Activated CD4-positive, CD25-positive, alpha-beta regulatory T cell treated with anti-CD3 and anti-CD28 coated beads, Interleukin-2, amount 50 U/mL, for 24 hours (primary cell): ENCODE results near the gene RARRES2.

Experiments used
- ATAC-seq, 2 donors: fragments of 150-1000 bp; cut with Tn5 transposase; one replicate each; pipeline ENCODE4 v1.10.0; 2021; ENCODE audit warnings: mild to moderate bottlenecking in 1 of 2, moderate library complexity in 1 of 2

RARRES2 gene

GRCh38 chr7:150361402-150361801 is 20.0 kb upstream of the RARRES2 start:
- no peak for ATAC-seq

DNA sequence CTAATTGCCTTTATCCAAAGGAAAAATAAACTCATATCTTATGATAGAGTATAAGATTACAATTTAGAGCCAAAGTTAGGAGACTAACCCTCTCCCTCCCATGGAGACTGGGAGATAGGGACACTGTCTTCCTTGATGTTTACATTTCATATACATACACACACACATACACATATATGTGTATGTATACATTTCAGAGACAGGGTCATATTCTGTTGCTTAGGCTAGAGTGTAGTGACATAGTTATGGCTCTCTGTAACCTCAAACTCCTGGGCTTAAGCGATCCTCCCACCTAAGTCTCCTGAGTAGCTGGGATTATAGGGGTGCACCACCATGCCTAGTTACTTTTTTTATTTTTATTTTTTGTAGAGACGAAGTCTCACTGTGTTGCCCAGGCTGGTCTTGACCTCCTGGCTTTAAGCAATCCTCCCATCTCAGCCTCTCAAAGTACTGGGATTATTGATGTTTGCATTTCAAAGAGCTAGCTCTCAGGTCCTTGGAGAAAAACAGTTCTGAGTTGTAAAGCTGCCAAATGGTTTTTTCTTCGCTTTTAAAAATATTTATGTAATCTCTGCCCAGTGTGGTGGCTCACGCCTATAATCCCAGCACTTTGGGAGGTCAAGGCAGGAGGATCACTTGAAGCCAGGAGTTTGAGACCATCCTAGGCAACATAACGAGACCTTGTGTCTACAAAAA is 19.1 kb upstream of the RARRES2 start:
- ATAC-seq: no peak

DNA sequence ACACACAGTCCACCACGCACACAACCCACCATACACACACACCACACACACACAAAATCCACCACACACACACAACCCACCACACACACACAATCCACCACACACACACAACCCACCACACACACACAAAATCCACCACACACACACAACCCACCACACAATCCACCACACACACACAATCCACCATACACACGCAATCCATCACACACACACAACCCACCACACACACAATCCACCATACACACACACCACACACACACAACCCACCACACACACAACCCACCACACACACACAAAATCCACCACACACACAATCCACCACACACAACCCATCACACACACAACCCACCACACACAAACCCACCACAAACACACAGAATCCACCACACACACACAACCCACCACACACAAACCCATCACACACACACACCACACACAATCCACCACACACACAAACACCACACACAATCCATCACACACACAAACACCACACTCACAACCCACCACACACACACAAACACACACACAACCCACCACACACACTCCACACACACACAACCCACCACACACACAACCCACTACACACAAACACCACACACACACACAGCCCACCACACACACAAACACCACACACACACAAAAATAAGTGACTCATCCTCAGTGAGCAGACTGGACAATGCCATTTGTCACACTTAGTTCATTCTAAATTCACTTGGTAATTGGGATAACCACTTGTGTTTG is 18.4 kb upstream of the RARRES2 start:
- no peak for ATAC-seq

DNA sequence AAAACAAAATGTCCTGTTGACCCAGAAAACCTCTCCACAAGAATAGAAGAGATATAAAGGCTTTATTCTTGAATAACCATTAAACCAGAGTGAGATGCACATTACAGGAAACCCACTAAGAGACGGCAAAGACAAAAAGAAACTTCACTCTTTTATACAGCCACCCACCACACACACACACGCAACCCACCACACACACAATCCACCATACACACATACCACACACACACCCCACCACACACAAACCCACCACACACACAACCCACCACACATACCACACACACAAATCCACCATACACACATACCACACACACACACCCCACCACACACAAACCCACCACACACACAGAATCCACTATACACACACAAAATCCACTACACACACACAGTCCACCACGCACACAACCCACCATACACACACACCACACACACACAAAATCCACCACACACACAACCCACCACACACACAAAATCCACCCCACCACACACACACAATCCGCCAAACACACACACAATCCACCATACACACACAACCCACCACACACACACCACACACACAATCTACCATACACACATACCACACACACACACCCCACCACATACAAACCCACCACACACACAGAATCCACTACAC is 17.7 kb upstream of the RARRES2 start:
- ATAC-seq: no peak

DNA sequence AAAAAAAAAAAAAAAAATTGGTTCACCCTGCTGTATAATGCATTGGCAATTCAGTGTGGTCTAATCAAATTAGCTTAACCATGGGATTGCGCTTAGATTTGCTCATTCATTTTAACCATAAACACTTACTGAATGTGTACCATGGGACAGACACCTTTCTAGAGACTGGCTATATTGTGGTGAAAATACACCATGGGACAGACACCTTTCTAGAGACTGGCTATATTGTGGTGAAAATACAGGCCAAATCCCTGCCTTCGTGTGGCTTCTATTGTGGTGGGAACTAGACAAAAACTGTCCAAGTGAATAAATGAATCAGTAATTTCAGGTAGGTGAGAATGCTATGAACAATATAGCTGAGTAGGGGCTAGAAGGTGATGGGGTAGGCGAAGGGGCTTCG is 17.0 kb upstream of the RARRES2 start:
- no peak for ATAC-seq

DNA sequence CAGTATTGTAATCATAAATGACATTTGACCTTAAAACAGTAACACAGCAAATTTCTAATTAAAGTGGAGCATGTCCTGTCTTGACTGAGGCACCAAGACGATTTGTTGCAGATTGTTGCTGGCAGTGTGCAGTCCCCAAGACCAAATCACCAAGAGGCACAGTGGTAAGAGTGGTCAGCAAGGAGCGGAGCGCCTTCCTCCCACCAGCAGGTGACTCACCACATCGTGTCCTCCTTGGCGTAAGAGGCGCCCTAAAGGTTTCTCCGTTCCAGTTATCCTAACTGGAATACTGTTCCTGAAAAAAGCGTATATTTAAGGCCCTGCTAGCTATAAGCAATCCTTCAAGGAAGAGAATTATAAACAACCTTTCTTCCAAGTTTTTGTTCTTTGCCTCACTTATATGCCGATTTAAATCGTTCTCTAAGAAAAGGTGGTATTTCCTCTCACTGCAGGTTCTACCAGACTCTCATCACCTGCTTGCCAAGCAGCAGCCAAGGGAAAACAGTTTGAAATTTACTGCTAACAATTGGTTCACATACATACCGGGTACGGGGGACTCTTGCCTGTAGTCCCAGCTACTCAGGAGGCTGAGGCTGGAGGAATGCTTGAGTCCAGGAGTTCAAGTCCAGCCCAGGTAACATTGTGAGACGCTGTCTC is 16.5 kb upstream of the RARRES2 start:
- ATAC-seq: peak in 1 of 2 donors; percentile 12

- peak; percentile 82 to 85 for ATAC-seq
Measured at GRCh38 chr7:150357270-150357669, 15.8 kb upstream of the RARRES2 start.

DNA sequence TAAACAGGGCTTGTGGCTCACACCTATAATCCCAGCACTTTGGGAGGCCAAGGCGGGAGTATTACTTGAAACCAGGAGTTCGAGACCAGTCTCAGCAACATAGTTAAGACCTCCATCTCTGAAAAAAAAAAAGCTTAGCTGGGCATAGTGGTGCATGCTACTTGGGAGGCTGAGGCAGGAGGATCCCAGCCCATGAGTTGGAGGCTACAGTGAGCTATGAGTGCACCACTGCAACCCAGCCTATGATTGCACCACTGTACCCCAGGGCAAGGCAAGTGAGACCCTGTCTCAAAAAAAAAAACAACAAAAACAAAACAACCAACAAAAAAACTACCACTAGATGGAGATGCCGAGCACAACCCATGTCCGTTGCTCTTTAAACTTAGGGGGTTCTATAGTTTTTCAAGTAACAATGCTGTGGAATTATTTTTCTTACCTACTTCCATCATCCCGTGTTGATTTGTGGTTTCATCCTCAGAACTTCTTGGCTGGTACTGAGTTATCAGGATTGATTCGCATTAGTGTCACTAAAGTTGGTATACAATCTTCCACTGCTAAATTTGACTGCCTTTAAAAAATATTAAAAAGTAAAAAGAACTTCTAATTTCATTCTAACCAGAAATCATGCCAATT is 15.0 kb upstream of the RARRES2 start:
- no peak for ATAC-seq

DNA sequence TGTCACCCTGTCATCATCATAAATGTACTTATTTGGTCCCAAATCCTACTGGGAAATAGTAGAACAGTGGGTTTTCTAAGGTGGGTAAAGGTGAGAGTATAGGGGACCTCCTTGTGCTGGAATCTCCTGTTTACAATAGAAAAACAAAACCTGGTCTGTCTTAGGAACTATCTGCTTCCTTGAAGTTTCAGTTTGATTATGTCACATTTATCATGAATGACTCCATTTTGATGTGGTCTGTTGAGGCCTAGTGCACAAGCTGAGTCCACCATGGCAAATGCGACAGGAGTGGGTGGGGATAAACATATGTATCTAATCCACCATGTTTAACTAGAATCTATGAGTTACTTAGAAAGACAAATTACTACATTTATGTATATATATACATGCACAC is 14.2 kb upstream of the RARRES2 start:
- ATAC-seq: no peak

DNA sequence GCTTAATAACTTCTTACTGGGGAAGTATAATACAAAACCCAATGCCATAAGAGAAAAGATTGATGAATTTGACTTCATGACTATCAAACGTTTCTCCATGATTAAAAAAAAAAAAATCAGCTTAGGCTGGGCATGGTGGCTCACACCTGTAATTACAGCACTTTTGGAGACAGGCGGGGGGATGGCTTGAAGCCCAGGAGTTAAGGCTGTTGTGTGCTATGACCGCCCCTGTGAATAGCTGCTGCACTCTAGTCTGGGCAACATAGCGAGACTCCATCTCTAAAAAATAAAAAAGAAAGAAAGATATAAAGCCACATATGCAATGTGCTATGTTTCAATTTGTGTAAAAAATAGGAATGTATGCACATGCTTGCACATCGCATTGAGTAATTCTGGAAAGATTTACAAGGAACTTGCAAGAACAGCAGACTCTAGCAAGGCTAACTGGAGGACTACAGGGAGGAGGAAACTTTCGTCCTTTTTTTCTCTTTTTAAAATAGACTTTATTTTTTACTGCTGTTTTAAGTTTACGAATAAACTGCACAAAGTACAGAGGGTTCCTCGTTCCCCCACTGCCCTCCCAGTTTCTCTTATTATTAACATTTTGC is 10.3 kb upstream of the RARRES2 start:
- no peak for ATAC-seq

DNA sequence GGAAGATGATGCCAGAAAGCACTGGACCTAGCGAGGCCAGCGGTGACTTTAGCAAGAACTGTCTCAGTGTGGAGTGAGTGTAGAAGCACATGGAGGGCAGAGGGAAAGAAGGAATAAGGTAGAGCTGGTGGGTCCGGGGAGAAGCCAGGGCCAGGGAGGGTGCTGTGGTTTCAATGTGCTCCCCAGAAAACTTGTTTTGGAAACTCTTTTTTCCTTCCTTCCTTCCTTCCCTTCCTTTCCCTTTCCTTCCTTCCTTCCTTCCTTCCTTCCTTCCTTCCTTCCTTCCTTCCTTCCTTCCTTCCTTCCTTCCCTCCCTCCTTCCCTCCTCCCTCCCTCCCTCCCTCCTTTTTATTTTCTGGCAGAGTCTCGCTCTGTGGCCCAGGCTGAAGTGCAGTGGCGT is 5.5 kb upstream of the RARRES2 start:
- no peak for ATAC-seq

DNA sequence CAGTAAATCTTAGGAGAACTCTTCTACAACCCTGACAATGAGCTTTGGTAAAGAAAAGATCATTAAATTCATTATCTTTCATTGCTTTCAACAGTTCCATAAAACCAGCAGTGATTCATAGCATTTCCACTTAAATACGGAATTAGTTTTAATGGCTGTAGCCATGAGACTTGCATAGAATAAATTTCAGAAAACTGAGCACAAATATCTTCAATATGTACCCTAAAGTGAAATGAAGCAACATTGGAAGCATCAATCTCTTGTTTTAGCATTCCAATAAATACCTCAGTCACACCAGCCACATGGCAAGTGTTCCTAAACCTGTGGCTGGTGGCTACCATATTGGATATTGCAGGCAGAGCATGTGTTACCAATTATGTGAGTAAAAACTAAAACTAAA is 3.6 kb upstream of the RARRES2 start:
- ATAC-seq: no peak

DNA sequence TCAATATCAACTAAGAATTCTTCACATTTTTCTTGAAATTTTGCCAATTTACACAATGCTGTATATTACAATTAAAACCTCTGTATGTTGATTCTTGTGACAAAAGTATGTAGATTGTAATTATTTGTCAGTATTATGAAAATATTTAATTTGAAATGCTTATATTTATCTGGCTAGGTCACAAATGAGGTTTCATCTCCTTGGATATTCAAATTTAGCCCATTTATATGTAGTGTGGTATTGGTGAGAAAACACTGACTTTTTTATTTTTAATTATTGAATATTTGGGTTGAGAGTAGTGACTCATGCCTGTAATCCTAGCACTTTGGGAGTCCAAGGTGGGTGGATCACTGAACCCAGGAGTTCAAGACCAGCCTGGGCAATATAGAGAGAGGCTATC is 2.9 kb upstream of the RARRES2 start:
- no peak for ATAC-seq

DNA sequence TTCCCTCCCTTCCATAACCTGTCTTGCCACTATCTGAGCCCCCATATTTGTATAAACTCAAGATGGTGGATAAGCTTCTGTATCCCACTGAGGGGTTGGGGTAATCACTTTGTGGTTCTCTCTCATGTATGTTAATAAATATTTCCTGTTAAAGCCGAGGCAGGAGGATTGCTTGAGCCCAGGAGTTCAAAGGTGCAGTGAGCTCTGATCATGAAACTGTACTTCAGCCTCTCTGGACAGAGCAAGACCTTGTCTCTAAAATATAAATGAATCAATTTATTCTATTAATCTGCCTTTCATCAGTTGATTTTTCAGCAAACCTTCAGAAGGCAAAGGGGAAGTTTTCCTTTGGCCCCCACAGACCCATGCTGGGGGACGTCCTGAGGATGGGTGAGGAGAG is 1.8 kb upstream of the RARRES2 start:
- no peak for ATAC-seq

DNA sequence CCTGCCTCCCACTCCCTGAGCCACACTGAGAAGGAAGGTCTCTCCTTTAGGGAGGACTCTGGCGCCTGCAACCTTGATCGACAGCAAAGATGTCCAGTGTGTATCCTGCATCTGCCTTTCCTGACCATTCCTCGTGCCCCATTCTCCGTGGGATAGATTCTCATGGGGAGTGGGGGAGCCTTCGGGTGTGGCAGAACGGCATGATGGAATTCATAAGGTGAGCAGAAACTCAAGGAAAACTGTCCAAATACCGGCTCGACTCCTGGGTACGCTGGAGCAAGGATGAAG is 636 bp upstream of the RARRES2 start:
- ATAC-seq: no peak

GRCh38 chr7:150340875-150341262 is 560 bp downstream of the RARRES2 start:
- ATAC-seq: no peak

GRCh38 chr7:150340024-150340749 is 1.2 kb downstream of the RARRES2 start:
- peak; percentile 24 to 44 for ATAC-seq

DNA sequence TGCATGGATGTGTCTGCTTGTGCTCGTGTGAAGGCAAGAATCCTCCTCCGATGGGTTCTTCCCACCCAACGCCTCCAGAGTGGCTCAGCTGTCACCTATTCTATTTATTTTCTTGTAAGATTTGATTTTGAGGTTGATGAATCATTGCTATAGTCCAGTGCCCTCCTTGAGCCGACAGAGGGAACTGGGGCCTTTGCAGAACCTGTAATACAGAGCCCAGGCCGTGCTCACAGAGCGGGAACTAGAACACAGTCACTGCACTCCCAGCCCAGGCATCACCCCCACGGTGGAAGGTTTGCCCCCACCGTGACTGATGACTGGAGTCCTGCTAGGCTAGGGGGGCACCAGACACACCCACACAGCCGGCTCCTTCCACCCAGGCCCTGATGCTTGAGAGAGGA is 2.0 kb downstream of the RARRES2 start:
- no peak for ATAC-seq

DNA sequence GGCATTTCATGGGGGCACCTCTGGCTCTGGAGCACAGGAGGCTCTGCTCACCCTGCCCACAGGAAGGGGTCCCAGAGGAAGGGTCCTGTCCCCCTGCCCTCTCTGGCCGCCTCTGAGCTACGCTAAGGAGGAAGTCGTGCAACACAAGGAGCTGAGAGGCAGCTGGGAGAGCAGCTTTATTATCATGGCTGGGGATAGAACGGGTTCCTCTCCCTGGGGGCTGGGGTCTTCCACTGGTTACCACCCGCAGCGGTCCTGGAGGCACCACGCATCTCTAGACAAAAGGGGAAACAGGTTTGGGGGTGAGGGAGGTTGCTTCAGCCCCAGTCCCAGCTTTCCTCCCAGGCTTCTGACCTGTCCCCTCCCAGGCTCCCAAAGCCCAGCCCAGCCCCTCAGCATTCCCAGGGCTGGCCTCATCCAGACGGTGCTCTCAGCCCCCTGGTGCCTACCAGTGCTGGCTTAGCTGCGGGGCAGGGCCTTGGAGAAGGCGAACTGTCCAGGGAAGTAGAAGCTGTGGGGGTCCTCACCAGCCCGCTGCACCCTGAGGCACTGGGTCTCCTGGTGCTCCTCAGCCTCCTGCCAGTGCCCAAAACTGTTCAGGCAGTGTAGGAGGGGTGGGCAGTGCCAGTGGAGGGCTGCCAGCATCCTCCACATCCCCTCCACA is 3.1 kb downstream of the RARRES2 start:
- ATAC-seq: no peak

GRCh38 chr7:150337659-150338081 is 3.8 kb downstream of the RARRES2 start:
- ATAC-seq: no peak

DNA sequence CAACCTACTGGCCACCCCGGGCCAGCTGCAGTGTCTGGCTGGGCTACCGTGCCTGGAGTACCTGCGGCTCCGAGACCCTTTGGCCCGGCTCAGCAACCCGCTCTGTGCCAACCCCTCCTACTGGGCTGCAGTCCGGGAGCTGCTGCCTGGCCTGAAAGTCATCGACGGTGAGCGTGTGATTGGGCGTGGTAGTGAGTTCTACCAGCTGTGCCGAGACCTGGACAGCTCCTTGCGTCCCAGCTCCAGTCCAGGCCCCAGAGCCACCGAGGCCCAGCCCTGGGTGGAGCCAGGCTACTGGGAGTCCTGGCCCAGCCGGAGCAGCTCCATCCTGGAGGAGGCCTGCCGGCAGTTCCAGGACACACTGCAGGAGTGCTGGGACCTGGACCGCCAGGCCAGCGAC is 4.2 kb downstream of the RARRES2 start:
- no peak for ATAC-seq

- no peak for ATAC-seq
Measured at GRCh38 chr7:150336746-150337145, 4.7 kb downstream of the RARRES2 start.
